Measurements from ENCODE around the gene SNX20.

SNX20 gene

DNA sequence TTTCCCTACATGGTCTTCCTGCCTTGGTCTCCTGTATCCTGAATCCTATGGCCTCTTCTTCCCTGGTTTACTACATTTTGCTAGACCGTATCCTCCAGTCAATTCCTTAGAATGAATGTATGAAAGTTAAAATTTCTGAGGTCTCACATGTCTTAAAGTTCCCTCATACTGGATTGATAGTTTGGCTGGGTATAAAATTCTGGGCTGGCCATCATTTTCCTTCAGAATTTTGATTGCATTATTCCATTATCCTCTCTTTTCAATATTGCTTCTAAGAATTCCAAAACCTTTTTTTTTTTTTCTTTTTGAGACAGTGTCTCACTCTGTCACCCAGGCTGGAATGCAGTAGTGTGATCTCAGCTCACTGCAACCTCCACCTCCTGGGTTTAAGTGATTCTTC, 23.1 kb upstream of the SNX20 start:
- no peak for DNase-seq (ENCODE audit: low read depth)

DNA sequence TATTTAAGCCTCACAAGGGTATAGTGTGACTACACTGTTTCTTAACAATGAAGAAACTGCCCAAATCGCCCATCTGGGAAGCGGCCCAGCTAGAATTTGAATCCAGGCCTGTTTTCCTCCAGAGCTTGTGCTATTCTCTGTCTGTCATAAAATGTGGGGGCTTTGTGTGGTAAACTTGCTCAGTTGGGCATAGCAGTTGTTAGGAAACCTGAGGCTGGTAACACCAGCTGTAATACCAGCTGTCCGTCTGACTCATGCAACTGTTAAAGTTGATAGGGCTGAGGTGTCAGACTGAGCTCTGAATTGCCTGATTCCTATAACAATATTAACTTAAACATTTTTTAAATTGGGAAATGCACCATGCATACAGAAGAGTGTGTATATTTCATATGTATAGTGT, 21.6 kb upstream of the SNX20 start:
- no peak for DNase-seq (ENCODE audit: low read depth)

DNA sequence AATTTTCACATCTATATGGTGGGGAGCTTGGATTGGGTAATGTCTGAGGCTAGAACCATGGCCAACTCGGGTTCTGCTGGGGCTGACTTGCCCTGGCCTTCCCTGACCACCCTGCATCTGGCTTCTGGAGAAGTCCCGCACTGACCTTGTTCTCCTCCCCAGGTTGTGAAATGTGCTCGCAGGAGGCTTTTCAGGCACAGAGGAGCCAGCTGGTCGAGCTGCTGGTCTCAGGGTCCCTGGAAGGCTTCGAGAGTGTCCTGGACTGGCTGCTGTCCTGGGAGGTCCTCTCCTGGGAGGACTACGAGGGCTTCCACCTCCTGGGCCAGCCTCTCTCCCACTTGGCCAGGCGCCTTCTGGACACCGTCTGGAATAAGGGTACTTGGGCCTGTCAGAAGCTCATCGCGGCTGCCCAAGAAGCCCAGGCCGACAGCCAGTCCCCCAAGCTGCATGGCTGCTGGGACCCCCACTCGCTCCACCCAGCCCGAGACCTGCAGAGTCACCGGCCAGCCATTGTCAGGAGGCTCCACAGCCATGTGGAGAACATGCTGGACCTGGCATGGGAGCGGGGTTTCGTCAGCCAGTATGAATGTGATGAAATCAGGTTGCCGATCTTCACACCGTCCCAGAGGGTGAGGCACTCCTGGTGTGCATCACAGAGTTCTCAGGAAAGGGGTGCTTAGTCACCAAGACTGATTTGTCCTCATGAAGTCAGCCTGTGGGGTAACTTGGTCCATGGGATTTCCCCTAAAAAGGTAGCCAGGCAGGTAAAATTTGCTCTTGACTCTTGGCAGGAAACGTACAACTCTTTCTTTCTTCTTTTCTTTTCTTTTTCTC, 18.4 kb upstream of the SNX20 start:
- peak; percentile 53 for DNase-seq (ENCODE audit: low read depth)

DNA sequence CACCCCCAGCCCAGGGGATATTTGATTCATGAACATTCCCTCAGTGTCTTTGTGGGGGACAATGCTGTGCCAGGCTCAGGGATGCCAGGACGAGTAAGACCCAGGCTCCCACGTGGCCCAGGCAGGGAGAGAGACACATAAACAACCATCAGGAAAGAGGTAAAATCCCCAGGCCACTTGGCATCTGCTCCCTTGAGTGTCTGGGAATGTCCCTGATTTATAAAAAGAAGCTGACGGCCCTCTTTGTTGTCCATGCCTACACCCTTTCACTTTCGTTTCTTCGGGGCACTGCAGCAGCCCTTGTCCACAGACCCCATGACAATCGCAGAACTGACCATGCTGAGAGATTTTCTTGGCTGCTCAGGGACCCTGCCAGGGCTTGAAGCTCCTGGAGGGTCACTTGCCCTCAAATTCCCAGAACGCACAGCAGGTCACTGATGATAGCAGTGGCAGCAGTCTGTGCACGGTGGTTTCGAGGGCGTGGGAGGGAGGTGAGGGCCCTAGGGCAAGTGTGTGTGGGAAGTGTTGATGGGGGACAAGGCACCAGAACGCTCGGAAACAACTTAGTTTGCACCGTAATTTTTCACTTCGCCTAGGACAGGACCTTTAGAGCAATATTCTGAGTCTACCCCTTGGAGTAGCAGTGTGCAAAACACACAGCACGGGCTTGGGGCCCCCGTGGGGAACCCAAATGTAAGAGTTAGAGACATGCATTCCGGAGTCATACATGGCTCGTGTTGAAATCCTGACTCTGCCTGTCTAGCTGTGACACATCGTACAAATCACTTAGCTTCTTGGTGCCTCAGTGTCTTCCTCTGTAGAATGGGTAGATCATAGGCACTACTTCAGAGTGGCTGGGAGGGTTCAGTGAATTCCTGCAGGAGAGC, 17.0 kb upstream of the SNX20 start:
- peak; percentile 63 for DNase-seq (ENCODE audit: low read depth)

DNA sequence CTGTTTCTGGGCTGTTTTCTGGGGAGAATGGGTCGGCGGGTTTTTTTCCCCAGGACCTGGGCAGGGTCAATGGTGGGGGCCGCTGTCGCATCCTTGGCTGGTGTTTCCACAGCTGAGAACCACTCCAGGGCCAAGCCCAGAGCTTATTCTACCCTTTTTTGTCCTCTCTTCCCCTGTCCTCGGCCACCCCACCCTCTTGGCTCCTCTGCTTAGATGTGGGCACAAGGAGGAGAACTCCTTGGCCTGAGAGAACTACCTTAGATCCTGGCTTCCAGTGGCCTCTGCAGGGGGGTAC, 16.3 kb upstream of the SNX20 start:
- no peak for DNase-seq (ENCODE audit: low read depth)

DNA sequence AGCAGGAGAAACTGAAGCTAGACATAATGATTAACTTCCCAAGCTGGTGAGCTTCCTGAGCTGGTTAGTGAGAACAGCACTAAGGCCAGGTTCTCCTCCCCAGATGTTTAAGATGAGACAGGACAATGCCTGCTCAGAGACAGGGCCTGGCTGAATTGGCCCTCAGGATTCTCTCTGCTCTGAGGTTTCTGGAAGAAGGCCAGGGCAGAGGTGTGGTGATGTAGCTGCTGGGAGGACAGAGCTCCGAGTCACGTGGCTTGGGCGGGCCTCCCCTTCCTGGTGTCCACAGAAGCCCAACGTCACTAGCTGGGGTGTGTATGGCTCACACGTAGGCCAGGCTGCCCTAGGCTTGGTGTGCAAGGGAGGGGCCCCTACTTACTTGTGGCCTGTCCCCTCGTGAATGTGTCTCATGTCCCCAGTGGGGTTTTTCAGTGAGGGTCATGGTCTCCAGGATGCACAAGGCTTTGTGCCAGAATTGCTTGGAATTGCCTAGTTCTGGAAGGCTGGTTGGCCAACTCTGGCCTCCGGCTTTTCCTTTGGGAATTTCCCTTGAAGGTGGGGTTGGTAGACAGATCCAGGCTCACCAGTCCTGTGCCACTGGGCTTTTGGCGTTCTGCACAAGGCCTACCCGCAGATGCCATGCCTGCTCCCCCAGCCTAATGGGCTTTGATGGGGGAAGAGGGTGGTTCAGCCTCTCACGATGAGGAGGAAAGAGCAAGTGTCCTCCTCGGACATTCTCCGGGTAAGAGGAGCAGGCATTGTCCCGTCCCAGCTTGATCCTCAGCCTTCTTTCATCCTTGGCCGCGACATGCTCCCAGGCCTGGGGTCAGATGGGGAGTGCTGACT, 15.7 kb upstream of the SNX20 start:
- DNase-seq (ENCODE audit: low read depth) = peak; percentile 69

DNA sequence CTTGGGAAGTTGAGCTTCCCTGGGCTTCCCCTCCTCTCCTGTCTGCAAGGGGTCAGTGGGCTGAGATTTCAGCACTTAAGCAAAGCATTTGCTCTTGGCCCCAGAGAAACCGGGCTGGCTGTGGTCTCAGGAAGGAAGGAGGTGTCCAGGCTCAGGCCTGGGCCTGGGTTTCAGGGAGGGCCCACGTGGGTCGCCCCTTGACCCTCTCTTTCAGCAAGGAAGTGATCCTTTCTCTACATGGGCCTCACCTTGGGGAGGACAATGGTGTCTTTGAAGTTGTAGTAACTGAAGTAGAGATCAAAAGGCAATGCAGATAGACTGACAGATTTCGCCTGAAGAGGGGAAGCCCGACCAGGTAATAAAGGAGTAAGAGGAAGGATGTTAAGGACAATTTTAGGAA, 15.0 kb upstream of the SNX20 start:
- DNase-seq (ENCODE audit: low read depth) = no peak

DNA sequence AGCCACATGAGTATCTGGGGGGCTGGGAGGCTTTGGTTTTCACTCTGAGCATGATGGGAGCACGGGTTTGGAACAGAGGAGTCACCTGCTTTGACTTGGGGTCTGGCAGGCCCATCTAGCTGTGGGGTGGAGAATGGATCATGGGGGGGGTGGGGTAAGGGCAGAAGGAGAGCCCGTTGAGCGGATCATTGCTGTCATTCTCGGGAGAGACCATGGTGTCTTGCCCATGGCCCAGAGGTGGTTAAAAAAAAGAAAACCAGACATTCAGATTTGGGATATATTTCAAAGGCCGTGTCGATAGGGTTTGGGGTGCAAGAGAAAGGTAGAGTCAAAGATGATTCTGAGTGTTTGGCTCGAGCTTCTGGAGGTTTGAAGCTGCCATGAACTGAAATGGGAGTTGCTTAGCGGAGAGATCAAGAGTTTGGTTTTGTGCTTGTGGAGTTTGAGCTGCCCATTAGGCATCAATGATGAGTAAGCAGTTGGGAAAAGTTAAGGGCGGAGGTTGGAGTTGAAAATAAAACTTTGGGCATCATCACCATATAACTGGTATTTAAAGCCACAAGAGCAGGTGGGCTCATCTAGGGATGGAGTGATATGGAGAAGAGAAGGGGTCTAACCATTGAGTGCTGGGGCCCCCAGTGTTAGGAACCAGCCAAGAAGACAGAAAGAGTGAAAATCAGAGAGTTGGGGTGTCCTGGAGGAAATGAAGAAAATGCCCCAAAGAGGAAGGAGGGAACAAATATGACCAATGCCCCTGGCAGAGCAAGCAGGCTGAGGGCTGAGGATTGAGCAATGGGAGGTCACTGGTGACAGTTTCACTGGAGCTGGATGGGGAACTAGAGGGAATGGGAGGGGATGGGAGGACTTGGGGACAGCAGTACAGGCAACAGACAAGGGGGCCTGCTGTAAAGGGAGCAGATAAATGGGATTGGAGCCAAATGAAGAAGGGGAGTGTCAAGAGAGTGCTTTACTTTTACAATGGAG, 14.2 kb upstream of the SNX20 start:
- no peak for DNase-seq (ENCODE audit: low read depth)

DNA sequence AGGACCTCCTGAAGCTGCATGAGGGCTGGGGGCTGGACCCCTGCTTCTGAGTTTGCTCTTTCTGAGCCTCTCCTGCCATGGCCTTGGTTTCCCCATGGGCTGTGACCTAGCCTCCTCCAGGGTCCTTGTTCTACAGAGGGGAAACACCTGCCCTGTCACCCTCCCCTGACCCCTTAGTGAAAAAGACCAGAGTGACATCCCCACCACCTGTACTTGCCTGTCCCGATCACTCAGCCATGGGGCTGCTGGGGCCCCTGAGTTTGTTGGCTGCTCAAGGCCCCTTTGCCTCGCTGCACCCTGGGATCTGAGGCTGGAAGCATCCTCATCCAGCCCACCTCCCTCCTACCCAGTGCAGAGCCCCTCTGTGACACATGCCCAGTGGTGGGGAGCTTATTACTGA, 13.1 kb upstream of the SNX20 start:
- DNase-seq (ENCODE audit: low read depth) = no peak

DNA sequence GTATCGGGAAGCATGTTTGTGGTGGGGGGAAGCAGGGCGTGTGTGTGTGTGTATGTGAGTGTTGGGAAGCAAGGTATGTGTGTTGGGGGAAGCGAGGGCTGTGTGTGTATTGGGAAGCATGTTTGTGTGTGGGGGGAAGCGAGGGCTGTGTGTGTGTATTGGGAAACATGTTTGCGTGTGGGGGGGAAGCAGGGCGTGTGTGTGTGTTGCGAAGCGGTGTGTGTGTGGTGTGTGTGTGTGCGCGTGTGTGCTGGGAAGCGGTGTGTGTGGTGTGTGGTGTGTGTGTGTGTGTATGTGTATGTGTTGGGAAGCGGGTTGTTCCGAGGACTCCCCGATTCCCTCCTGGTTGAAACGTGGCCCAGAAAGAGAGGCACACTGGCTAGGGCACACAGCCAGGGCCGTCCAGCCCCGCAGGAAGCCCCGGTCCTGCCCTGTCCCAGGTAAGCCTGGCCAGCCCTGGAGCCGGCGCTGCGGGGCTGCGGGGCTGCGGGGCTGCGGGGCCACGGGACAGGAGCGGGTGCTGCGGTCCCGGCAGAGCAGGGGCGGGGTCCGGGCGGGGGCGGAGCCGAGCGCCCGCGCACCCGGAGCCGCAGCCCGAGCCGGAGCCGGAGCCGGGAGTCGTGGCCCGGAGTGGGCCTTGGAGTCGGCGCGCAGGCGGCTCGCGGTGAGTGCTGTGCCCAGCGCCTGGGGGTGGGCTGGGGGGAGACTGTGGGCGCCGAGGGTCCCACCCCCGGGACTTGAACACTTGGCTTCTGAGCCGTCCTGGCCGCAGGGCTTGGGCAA, 12.1 kb upstream of the SNX20 start, which contains the start of gene NOD2:
TSS of gene NOD2 (plus strand) at position 608 of the 783 bp plus-strand sequence. CDS start 5,890 bp downstream, outside the sequence.
- no peak for DNase-seq (ENCODE audit: low read depth)

DNA sequence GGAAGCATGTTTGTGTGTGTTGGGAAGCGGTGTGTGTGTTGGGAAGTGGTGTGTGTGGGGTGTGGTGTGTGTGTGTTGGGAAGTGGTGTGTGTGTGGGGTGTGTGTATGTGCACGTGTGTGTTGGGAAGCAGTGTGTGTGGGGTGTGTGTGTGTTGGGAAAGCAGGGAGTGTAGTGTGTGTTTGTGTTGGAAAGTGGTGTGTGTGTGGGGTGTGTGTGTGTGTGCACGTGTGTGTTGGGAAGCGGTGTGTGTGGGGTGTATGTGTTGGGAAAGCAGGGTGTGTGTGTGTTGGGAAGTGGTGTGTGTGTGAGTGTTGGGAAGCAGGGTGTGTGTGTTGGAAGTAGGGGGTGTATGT, 11.5 kb upstream of the SNX20 start:
- DNase-seq (ENCODE audit: low read depth) = no peak

DNA sequence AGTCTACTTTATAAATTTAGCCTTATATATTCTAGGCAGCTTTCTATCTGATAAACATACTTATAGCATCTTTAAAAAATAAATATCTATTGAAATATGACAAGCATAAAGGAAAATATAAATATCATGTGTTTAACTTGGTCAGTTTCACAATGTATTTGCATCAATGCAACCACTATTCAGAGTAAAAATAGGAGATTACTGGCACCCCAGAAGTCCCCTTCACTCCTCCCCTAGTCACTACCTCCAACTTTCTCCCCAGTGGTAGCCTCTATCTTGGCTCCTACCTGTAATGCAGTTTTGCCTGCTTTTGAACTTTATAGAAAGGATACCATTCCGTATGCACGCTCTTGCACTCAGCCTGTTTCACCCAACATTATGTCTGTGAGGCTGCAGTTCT, 9.1 kb upstream of the SNX20 start:
- DNase-seq (ENCODE audit: low read depth) = no peak

DNA sequence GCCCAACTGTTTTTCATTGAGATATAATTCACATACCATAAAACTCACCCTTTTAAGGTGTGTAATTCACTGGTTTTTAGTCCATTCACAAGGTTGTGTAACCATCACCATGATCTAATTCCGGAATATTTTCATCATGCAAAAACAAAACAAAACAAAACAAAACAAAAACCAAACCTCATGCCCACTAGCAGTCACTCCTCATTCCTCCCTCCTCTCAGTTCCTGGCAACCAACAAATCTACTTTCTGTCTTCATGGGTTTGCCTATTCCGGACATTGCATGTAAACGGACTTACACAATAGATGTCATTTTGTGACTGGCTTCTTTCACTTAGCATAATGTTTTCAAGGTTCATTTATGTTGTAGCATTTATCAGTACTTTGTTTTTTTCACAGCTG, 7.8 kb upstream of the SNX20 start:
- no peak for DNase-seq (ENCODE audit: low read depth)

DNA sequence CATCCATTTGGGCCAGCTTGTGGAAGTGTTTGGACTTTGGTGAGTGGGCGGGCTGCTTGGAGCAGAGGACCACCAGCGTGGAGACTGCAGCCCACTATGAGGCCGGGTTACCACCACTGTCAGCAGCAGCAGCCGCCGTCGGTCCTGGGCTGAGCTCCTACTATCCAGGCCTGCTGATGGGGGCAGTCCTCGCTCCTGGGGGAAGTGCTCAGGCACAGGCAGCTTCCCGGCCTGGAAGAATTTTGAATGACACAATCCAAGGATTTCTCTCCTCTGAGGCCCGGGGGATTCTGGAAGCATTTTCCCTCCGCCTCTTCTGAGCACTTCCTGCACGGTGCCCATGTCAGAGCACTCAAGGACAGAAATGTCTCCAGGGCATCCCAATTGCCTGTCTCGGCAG, 7.0 kb upstream of the SNX20 start:
- no peak for DNase-seq (ENCODE audit: low read depth)

DNA sequence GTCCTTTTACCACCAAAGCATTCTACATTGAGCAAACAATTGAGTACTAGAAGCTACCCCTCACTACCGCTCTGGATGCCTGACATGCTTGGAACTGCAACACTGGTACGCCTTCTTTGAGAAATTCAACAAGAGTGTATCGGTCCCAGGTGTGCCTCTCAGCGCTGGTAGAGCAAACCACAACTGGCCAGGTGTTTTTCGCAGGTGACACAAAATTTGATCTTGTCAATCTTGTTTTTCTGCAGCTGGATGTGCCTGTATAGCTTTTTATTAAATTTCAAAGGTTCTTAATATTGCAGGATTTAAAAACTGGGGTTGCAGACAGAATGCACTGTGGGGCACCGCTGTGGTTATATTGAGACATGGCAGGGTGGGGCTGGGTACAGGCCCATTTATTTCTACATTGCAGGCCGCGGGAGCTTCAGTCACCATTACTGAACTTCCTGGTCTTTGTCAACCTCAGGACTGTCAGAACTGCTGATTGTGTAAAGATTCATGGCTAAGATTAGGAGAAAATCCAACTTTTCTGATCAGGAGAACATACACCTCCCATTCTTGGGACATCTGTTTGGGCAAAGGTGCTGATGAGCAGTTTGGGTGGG, 4.5 kb upstream of the SNX20 start:
- no peak for DNase-seq (ENCODE audit: low read depth)

DNA sequence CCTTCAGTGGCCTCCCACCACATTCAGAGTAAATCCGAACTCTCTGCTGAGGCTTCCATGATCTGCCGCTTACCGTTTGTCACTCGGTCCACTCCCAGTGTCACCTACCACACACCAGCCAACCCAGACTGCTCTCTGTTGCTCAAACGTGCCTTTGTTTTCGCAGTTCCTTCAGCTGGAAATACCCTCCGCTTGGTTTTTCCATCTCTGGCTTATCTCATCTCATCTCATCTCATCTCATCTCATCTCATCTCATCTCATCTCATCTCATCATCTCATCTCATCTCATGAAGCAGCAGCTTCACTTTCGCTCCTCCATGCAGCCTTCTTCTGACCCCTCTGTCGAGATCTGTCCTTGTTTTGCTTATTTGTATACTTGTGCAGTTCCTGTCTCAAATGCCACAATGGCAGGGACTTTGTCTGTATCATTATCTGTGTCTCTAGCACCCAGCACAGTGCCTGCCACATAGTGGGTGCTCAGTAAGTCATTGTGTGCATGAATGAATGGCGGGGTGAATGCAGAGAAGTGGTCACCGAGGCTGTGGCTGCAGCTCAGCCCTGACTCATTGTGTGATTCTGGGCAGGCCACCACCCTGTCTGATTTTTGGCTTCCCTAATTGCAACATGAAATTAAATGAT, 3.8 kb upstream of the SNX20 start:
- DNase-seq (ENCODE audit: low read depth) = no peak

DNA sequence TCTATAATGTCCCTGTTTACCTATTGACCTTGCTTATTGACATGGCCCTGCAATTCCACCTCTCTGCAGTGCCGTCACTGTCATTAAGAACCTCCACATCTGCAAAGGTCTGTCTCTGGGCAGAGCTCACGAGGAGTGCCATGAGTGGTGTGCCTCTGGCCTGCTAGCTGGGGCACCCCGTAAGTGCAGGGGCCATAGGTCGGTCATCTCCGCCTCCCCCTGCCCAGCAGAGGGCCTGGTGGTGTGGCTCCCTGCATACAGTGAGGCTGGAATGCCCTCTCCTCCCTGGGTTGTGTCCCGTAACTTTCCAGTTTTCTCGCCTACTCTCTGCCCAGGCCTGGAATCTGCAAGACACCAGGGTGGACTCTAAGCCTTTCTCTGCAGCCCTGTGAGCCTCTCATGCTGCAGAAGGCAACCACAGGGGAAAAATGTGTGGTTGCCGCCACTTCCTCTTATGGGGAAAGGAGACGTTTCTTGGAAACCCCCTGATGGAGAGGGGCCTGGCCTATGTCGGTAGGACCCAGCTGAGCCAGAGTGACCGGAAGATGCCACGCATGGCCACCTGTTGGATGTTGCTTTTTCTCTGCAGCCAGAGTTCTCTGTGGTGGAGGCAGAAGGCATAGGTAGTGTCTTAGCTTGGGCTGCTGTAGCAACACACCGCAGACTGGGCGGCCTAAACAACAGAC, 2.7 kb upstream of the SNX20 start:
- no peak for DNase-seq (ENCODE audit: low read depth)

DNA sequence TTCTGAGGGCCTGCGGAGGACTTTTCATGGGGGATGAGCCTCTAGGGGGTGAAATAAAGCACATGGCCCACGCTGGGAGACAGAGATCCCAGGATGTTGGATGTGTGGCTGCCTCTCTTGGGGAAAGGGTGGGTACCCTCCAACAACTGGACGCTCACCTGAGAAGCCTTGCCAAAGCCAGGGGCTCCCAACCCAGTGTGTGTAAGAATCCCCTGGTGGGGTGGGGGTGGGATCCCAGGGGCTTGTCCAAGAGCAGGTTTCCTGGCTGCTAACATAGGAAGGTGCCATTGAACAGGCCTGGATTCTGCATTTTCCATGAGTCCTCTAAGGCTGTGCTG, 587 bp downstream of the SNX20 start:
- no peak for DNase-seq (ENCODE audit: low read depth)
